Suprapubic skin (tissue), 4 donors: Measurements from ENCODE around the gene RAB44. TPM values are rescaled to one million over a fixed set of nuclear protein-coding genes. Genes with fewer than 3 reads are reported as not detected.

ENCODE experiments used
- DNase-seq, 2 donors: peaks; one replicate each; pipeline ENCODE4 v3.0.0-alpha.2; 2019; ENCODE audit warnings: low spot score in 2 of 2
- H3K27ac ChIP-seq: fragments of 200-600 bp; sonication (generic); one replicate; pipeline ENCODE4 v1.5.1; 2019
- H3K27me3 ChIP-seq: fragments of 200-600 bp; sonication (generic); one replicate; pipeline ENCODE4 v1.5.1; 2019
- H3K36me3 ChIP-seq: fragments of 200-600 bp; sonication (generic); one replicate; pipeline ENCODE4 v1.5.1; 2019
- H3K4me1 ChIP-seq: fragments of 200-600 bp; sonication (generic); one replicate; pipeline ENCODE4 v1.5.1; 2019
- H3K4me3 ChIP-seq: fragments of 200-600 bp; sonication (generic); one replicate; pipeline ENCODE4 v1.5.1; 2019; ENCODE audit warnings: mild to moderate bottlenecking
- H3K9me3 ChIP-seq: fragments of 200-600 bp; sonication (generic); one replicate; pipeline ENCODE4 v1.5.1; 2019
- CTCF ChIP-seq, 2 donors: fragments of 200-600 bp in 1 of 2; fragments of 450-650 bp in 1 of 2; sonication (generic) in 1 of 2; IDR thresholded peaks; one replicate each; pipeline ENCODE4 v1.5.1; 2016 to 2019; ENCODE audit warnings: antibody characterized with exemption in 2 of 2, mild to moderate bottlenecking in 1 of 2, moderate library complexity in 1 of 2
- EP300 ChIP-seq: sonication (generic); formaldehyde crosslinking; IDR thresholded peaks from one replicate; pipeline ENCODE4 v1.6.1; 2017; ENCODE audit warnings: antibody characterized with exemption
- POLR2A ChIP-seq, 2 donors: fragments of 450-650 bp; IDR thresholded peaks; one replicate each; pipeline ENCODE4 v1.6.1; 2017; ENCODE audit warnings: antibody characterized with exemption in 2 of 2, mild to moderate bottlenecking in 2 of 2, moderate library complexity in 2 of 2
- POLR2AphosphoS5 ChIP-seq, 3 donors: sonication (generic); formaldehyde crosslinking; IDR thresholded peaks; one replicate each; pipeline ENCODE4 v1.6.1; 2017; ENCODE audit warnings: antibody characterized with exemption in 3 of 3
- WGBS: methylation state at CpG from one replicate; pipeline ENCODE4 v1.1.5; 2018; 5-methylcytosine and 5-hydroxymethylcytosine counted together
- total RNA-seq, 4 donors: library from RNA; depleted of rRNA; stranded (reverse); fragments of >200 nt; gene quantifications; one replicate each; pipeline ENCODE4 v1.1.0, GENCODE V29; 2016

RAB44 gene
- total RNA-seq, 4 donors from 2014 or later: 0.16 to 1.1 (median 0.17) TPM; not detected in 1

- no peaks in the 10 kb centered on the region for H3K9me3 ChIP-seq
- no peak for DNase-seq
- TF ChIP-seq POLR2AphosphoS5 (IDR thresholded peaks at IDR 0.05): no peak
- 38% methylated on average over 19 of the region's 19 CpGs for WGBS
- no peak overlapping the region for H3K27ac ChIP-seq
- H3K4me3 ChIP-seq: no peak overlapping the region
- H3K27me3 ChIP-seq: no peaks in the 10 kb centered on the region
- no peaks in the 10 kb centered on the region for H3K36me3 ChIP-seq
- H3K4me1 ChIP-seq: peaks cover 58% of the 10 kb centered on the region
Measured at GRCh38 chr6:36755435-36756348, 58.1 kb downstream of the RAB44 start.

- TF ChIP-seq POLR2A (IDR thresholded peaks at IDR 0.05) (no peak), CTCF (IDR thresholded peaks at IDR 0.05) (no peak), EP300 (no peak)
- Histone ChIP-seq H3K4me3 (no peak overlapping the region), H3K36me3 (no peaks in the 10 kb centered on the region), H3K9me3 (no peaks in the 10 kb centered on the region), H3K27ac (peak overlapping the region; percentile 19), H3K27me3 (no peaks in the 10 kb centered on the region), H3K4me1 (peaks cover 52% of the 10 kb centered on the region)
- 58% methylated on average over 8 of the region's 8 CpGs for WGBS
- no peak for DNase-seq
Measured at GRCh38 chr6:36756786-36757185, 59.2 kb downstream of the RAB44 start.

- no peak overlapping the region for H3K27ac ChIP-seq
- TF ChIP-seq CTCF (IDR thresholded peaks at IDR 0.05): no peak
- TF ChIP-seq POLR2AphosphoS5 (IDR thresholded peaks at IDR 0.05): no peak
- no peak for TF ChIP-seq EP300
- no peak for TF ChIP-seq POLR2A (IDR thresholded peaks at IDR 0.05)
Measured at GRCh38 chr6:36757206-36757605, 59.6 kb downstream of the RAB44 start.

GRCh38 chr6:36757943-36758508, 60.4 kb downstream of the RAB44 start:
- H3K4me3 ChIP-seq: no peak overlapping the region
- no peak for TF ChIP-seq POLR2A (IDR thresholded peaks at IDR 0.05)
- no peak for TF ChIP-seq POLR2AphosphoS5 (IDR thresholded peaks at IDR 0.05)
- TF ChIP-seq EP300: no peak
- TF ChIP-seq CTCF (IDR thresholded peaks at IDR 0.05): no peak
- peaks cover 40% of the 10 kb centered on the region for H3K4me1 ChIP-seq
- H3K27me3 ChIP-seq: no peaks in the 10 kb centered on the region
- 78% methylated on average over 6 of the region's 6 CpGs for WGBS
- H3K36me3 ChIP-seq: no peaks in the 10 kb centered on the region
- no peak overlapping the region for H3K27ac ChIP-seq
- no peaks in the 10 kb centered on the region for H3K9me3 ChIP-seq
- DNase-seq: no peak

More at GRCh38 chr6:36757206-36757605, 59.6 kb downstream of the RAB44 start:
- peaks cover 48% of the 10 kb centered on the region for H3K4me1 ChIP-seq
- H3K36me3 ChIP-seq: no peaks in the 10 kb centered on the region
- no peaks in the 10 kb centered on the region for H3K27me3 ChIP-seq
- H3K9me3 ChIP-seq: no peaks in the 10 kb centered on the region
- DNase-seq: no peak
- no peak overlapping the region for H3K4me3 ChIP-seq
- 51% methylated on average over 4 of the region's 4 CpGs for WGBS

GRCh38 chr6:36758516-36759147, 61.0 kb downstream of the RAB44 start:
- Histone ChIP-seq H3K27me3 (no peaks in the 10 kb centered on the region), H3K27ac (no peak overlapping the region), H3K4me1 (peaks cover 34% of the 10 kb centered on the region), H3K36me3 (no peaks in the 10 kb centered on the region), H3K4me3 (no peak overlapping the region), H3K9me3 (no peaks in the 10 kb centered on the region)
- WGBS: 70% methylated on average over 15 of the region's 15 CpGs
- no peak for DNase-seq
- TF ChIP-seq POLR2A (IDR thresholded peaks at IDR 0.05): no peak
- no peak for TF ChIP-seq EP300
- TF ChIP-seq POLR2AphosphoS5 (IDR thresholded peaks at IDR 0.05): no peak
- TF ChIP-seq CTCF (IDR thresholded peaks at IDR 0.05): no peak
